Measurements from ENCODE around the gene NPLOC4.
"Not testable (repeated sequence)": the region's sequence is repeated elsewhere in the genome, so short reads cannot be mapped to it uniquely, and the experiment has no call there.

The NPLOC4 gene

GRCh38 chr17:81635431-81635830 lies 1.5 kb downstream of the NPLOC4 start:
- no peak for DNase-seq (ENCODE audit: low read depth)

GRCh38 chr17:81631482-81631881 lies 5.4 kb downstream of the NPLOC4 start:
- DNase-seq (ENCODE audit: low read depth): no peak

GRCh38 chr17:81630274-81630673 lies 6.6 kb downstream of the NPLOC4 start:
- no peak for DNase-seq (ENCODE audit: low read depth)

GRCh38 chr17:81621494-81622130 lies 15.3 kb downstream of the NPLOC4 start:
- DNase-seq (ENCODE audit: low read depth): no peak

- DNase-seq (ENCODE audit: low read depth): not testable (repeated sequence)
Observed at GRCh38 chr17:81618307-81618706, 18.6 kb downstream of the NPLOC4 start.

GRCh38 chr17:81616877-81617276 lies 20.0 kb downstream of the NPLOC4 start:
- DNase-seq (ENCODE audit: low read depth): no peak

GRCh38 chr17:81615401-81615930 lies 21.4 kb downstream of the NPLOC4 start:
- DNase-seq (ENCODE audit: low read depth): no peak

- DNase-seq (ENCODE audit: low read depth): no peak
Observed at GRCh38 chr17:81612172-81612970, 24.5 kb downstream of the NPLOC4 start.

GRCh38 chr17:81609541-81610311 lies 27.2 kb downstream of the NPLOC4 start:
- DNase-seq (ENCODE audit: low read depth): no peak

- DNase-seq (ENCODE audit: low read depth): no peak
Observed at GRCh38 chr17:81608605-81609004, 28.3 kb downstream of the NPLOC4 start.

- DNase-seq (ENCODE audit: low read depth): no peak
Observed at GRCh38 chr17:81608082-81608481, 28.8 kb downstream of the NPLOC4 start.

GRCh38 chr17:81607431-81607830 lies 29.5 kb downstream of the NPLOC4 start:
- no peak for DNase-seq (ENCODE audit: low read depth)

- no peak for DNase-seq (ENCODE audit: low read depth)
Observed at GRCh38 chr17:81603846-81604610, 32.9 kb downstream of the NPLOC4 start.

GRCh38 chr17:81601525-81602120 lies 35.3 kb downstream of the NPLOC4 start:
- no peak for DNase-seq (ENCODE audit: low read depth)

- no peak for DNase-seq (ENCODE audit: low read depth)
Observed at GRCh38 chr17:81599719-81600486, 37.0 kb downstream of the NPLOC4 start.

GRCh38 chr17:81593105-81593871 lies 43.6 kb downstream of the NPLOC4 start:
- no peak for DNase-seq (ENCODE audit: low read depth)

- no peak for DNase-seq (ENCODE audit: low read depth)
Observed at GRCh38 chr17:81591971-81592370, 44.9 kb downstream of the NPLOC4 start.

- DNase-seq (ENCODE audit: low read depth): no peak
Observed at GRCh38 chr17:81590121-81590520, 46.8 kb downstream of the NPLOC4 start.

GRCh38 chr17:81589612-81590011 lies 47.3 kb downstream of the NPLOC4 start:
- no peak for DNase-seq (ENCODE audit: low read depth)

- DNase-seq (ENCODE audit: low read depth): no peak
Observed at GRCh38 chr17:81586096-81586495, 50.8 kb downstream of the NPLOC4 start.

Data from stimulated activated CD8-positive, alpha-beta memory T cell treated with anti-CD3 and anti-CD28 coated beads, Interleukin-7, amount 100 ng/mL, for 24 hours (primary cell).